ENCODE measurements around the gene TENT4A.

- no peak for TF ChIP-seq CTCF (IDR thresholded peaks at IDR 0.05)
- TF ChIP-seq POLR2A (IDR thresholded peaks at IDR 0.05): no peak
Observed at GRCh38 chr5:6723122-6723815, 10.0 kb downstream of the TENT4A start.

All from right lobe of liver (tissue), 4 donors.